T-helper 9 cell (primary cell): ENCODE measurements around the gene BACE2.

Experiments
- DNase-seq: peaks from one replicate; pipeline ENCODE4 v3.0.0-alpha.2; 2020
- total RNA-seq, 2 donors: gene quantifications; one replicate each; lab custom pipeline; 2026; lab: John Stamatoyannopoulos, UW

BACE2 gene
- total RNA-seq, result 0 to 0.07 reads per million in 2 donors

GRCh38 chr21:41167348-41168342 is at the start of gene BACE2:
BACE2 (plus strand) TSS chr21:41168160; CDS start chr21:41168264, 104 bp downstream.
- no peak for DNase-seq

- no peak for DNase-seq
Measured at GRCh38 chr21:41119901-41120300, 48.1 kb upstream of the BACE2 start.

DNA sequence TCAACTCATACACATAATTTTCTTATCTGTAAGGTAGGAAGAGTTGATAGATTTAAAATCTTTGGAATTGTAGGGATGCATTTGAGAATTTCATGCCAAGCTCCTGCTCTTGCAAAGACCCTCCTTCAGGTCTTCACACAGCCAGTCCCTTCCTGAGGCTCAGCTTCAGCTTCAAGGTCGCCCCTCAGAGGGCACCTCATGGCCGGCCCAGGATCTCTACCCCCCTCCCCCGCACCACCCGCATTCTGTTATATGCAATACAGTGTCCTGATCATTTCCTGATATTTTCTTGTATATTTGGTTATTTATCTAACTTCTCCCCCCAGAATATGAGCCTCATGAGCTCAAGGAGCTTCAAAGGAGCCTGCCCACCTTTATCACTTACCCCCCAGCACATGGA is 47.0 kb upstream of the BACE2 start:
- no peak for DNase-seq

GRCh38 chr21:41121785-41122415 is 46.1 kb upstream of the BACE2 start:
- DNase-seq, result peak; percentile 9

GRCh38 chr21:41124641-41125201 is 43.2 kb upstream of the BACE2 start:
- no peak for DNase-seq

DNA sequence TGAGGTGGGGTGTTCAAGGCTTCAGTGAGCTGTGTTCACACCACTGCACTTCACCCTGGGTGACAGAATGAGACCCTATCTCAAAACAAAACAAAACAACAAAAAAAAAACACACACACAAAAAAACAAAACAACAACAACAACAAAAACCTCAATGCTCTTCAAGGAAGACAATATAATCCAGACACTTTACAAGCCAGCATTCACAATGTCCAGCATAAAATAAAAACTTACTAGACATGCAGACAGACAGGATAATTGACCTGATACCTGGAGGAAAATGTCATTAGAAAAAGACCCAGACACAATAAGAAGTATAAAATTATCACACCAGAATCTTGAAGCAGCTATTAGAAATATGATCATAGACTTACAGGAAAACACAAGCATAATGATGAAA is 39.0 kb upstream of the BACE2 start:
- DNase-seq, result no peak

- no peak for DNase-seq
Measured at GRCh38 chr21:41130883-41131282, 37.1 kb upstream of the BACE2 start.

DNA sequence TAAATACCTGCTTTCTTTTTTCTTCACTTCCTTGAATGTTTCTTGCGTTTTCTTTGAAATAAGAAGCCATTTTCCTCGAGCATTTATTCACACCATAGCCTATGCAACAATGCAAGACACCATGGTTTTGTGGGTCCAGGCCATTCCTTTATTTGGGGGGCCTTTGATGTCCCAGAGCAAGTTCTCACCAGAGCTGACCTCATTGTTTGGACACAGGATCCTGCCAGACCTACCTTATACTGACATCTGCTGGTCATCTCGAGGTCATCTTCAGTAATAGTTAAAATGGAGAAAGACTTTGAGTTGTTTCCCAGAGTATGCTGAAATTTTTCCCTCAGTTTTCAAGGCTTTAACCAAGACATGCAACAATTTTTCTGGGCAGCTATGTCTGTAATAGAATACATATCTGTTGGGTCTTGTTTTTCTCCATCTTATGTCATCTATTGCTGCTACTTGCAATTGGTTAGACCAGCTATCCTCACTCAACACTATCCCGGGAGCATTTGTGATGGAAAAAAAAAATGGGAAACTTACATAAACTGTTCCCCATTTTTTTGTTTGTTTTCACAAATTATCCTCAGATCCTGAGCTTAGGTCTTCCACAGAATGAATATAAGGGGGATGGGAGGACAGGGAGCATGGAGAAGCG is 34.0 kb upstream of the BACE2 start:
- DNase-seq, result no peak

- no peak for DNase-seq
Measured at GRCh38 chr21:41135746-41136145, 32.2 kb upstream of the BACE2 start.

DNA sequence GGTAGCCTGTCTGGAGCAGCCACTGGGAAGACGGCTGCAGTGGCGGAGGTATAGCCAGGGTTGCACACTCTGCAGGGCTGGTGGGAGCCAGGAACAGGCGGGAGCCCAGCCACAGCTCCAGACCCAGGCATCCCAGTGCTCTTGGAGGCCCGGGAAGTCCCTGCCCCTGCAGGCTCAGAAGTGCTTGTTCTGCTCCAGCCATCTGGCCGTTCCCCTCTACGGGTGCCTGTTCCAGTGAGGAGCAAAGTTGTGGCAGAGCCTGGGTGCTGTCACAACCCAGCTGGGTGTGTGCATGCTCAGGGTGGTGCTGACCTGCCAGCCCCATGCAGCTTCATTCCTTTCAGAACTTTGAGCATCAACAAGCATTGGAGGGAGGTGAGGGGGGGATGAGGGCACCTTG is 31.7 kb upstream of the BACE2 start:
- DNase-seq, result no peak

DNA sequence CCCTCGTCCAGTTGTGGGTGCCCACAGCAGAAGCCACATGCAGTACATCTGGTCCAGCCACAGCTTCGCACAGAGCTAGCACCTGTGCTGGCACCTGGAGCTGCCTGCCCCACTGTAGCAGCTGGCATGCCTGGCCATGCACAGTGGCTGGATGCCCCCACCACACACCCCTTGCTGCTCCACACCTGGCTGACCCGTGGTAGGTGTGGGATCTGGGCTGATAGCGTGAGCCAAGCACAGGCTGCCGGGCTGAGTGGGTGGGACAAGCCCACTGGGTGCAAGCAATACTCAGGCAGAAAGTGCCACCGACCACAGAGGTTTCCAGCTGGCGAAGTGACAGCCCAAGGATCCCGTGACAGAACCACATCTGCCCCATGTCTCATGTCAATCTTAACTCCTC is 30.6 kb upstream of the BACE2 start:
- no peak for DNase-seq

DNA sequence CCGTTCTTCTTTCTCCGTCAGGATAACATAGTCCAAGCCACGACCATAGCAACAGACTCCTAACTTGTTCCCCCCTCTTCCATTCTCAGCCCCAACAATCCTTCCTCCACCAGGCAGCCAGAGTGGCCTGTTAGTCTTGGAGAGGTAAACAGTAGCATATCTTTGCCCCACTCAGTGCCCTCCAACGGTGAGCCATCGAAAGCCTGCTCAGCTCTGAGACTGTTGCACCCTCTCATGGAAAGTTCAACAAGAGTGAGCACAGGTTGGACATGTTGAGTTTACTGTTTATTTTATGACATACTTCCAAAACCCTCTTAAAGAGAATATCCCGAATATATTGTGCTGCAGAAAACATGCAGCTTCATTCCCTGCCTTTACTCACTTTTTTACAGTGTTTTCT is 30.1 kb upstream of the BACE2 start:
- DNase-seq, result no peak

DNA sequence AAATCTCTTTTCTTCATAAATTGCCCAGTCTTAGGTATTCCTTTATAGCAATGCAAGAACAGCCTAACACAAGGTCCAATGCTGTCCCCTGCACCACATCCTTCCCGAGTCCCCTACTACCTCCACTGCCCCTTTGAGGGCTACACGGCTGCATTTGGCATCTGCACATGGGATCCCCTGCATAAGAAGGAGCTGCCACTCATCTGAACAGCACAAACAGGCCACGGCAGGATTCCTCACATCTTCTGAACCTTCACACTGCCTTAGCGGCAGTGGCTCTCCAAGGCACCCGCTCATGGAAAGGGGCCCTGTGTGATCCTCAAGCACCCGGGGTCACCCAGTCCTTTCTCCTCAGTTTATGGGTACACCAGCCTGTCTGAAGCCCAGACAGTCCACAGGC is 29.2 kb upstream of the BACE2 start:
- no peak for DNase-seq

- no peak for DNase-seq
Measured at GRCh38 chr21:41139275-41139674, 28.7 kb upstream of the BACE2 start.

GRCh38 chr21:41139951-41140350 is 28.0 kb upstream of the BACE2 start:
- no peak for DNase-seq

DNA sequence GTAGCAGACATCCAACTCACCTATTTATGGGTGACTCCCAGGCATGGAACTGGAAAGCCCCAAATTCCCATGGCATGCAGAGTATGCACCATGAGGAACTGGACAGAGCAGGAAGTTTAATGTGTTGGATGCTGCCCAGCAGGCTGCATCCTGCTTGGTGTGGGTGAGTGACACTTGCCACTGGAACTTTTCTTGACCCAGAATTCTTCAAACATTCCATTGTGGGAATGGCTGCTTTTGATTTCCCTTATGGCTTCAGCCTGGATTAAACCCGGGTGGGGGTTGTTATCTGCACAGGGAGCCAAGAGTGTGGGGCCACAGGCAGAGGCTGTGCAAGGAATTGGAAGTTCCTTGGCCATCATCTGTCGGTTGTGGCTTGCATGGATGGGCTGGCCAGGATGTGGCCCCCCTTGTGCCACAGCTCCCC is 26.9 kb upstream of the BACE2 start:
- no peak for DNase-seq

DNA sequence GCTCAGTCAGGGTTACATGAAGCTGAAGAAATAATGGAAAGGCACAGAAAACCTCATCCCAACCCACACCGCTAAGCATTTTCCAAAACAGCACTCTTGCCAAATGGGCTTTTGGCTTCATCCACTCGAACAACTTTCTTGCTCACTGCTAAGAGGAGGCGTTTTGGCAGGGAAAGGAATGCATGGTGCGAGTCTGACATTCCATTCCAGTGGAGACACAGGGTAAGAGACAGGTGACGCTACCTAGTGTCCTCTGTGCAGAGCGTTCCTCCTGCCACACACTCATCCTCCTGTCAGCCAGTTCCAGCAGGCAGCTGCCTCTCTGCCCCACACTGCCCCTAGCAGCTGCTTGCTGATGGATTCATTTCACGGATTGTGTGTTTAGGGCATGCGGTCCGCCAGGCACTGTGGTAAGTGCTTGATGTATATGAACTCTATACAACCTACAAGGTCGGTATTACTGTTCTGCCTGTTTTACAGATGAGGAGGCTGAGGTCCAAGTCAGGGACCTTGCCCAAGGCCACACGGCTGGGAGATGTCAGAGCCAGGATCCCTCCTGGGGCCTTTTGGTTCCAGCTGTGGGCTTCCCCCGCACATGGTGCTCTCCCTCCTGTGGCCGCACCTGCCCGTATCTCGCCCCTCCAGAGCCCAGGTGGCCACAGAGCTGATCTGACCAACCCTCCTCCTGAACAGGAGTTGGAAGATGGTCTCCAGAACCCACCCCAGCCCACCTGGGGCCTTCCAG is 25.7 kb upstream of the BACE2 start:
- DNase-seq, result no peak

DNA sequence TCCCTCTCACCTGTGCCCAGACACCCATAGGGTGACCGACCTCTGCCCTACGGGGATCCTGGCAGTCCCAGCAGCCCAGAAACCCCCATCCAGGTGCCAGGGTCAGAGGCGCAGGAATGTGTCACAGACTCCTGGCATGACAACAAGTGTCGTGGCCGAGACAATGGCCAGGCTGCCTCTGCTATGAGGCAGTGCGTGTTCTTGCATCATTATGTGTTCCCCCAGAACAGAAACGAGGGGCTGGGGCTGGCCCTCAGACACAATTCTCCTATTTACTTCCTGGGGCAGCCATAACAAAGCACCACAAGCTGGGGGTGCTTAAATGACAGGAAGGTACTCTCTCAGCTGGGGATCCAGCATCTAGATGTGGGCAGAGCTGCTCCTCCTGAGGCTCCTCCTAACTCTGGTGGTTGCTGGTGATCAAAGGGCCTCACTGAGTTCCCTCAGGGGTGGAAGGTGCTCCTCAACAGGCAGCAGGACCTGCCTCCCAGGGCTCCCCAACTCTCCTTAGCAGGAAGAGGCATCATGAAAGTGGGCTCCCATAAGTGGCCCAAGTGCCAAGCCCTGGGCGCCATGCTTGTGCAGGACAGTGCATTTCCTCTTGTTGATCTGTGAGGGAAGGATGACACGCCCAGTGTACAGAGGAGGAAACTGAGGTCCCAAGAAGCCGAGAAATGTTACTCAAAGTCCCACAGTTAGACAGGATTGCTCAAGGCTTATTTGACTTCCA is 24.2 kb upstream of the BACE2 start:
- DNase-seq, result no peak

GRCh38 chr21:41147096-41147978 is 20.6 kb upstream of the BACE2 start:
- DNase-seq, result no peak

- DNase-seq, result no peak
Measured at GRCh38 chr21:41147979-41148355, 20.0 kb upstream of the BACE2 start.

DNA sequence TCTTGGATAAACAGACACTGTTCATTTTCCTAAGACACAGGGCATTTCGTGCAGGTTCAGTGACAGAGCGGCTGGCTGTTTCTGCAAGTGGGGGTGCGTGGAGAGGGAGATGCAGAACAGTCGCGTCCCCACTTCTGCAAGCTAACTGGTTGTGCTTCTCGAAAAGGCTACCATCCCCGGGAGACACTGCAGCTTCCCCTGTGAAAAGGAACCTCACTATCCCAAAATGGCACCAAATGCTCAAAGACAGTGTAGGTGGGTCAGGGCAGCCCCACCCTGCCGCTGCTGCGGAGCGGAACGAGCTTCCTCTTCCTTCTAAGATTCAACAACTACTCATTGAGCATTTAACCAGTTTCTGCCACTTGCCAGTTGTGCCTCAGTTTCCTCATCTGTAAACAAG is 19.2 kb upstream of the BACE2 start:
- no peak for DNase-seq
